ENCODE results near the gene ACOT13.

DNA sequence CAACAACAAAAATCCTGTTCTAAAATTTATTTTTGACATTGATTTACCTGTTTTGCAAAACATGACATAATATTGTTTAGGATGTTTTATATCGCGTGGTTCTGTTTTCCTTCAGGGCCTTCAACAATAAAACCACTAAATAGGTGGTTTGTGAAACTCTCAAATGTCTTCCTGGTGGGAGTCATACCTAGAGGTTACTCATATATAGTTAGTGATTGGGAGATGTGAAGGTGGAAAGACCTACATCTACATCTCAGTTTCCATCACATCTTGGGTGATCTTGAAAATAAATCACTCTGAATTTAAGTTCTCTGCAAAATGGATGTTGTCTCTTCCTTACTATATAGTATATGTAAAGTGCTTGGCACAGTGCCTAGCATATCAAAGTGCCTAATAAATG lies 29.2 kb downstream of the ACOT13 start:
- TF ChIP-seq, protein P1, sequence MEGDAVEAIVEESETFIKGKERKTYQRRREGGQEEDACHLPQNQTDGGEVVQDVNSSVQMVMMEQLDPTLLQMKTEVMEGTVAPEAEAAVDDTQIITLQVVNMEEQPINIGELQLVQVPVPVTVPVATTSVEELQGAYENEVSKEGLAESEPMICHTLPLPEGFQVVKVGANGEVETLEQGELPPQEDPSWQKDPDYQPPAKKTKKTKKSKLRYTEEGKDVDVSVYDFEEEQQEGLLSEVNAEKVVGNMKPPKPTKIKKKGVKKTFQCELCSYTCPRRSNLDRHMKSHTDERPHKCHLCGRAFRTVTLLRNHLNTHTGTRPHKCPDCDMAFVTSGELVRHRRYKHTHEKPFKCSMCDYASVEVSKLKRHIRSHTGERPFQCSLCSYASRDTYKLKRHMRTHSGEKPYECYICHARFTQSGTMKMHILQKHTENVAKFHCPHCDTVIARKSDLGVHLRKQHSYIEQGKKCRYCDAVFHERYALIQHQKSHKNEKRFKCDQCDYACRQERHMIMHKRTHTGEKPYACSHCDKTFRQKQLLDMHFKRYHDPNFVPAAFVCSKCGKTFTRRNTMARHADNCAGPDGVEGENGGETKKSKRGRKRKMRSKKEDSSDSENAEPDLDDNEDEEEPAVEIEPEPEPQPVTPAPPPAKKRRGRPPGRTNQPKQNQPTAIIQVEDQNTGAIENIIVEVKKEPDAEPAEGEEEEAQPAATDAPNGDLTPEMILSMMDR (IDR thresholded peaks at IDR 0.05; ENCODE audit: low read depth, low read length), result no peak
- TF ChIP-seq MAX (IDR thresholded peaks at IDR 0.05; ENCODE audit: low read depth, low read length) (no peak), POLR2A (IDR thresholded peaks at IDR 0.05; ENCODE audit: extremely low read depth, insufficient read length) (no peak)

All from NB4 (cell line).